ENCODE data around the gene SMIM43.
"Not testable (repeated sequence)": the region's sequence is repeated elsewhere in the genome, so short reads cannot be mapped to it uniquely, and the experiment has no call there.

SMIM43 gene

DNA sequence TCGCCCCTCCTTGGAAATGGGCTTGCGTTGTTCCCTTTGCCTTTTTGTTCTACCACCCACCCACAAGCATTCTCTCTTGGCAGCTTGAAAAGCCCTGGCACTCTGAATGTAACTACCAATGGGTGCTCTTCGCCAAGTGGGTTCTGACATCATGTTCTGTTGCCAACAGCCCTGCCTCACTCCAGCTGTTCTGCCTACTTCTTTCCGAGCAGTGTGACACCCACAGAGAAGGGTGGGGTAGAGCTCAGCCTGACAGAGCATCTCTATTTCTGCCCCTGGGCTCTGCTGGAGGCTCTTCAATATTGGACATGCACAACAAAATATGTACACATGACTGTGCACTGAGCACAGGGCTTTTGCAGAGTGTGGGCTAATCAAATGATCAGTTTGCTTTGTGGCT, 20.5 kb upstream of the SMIM43 start:
- intact Hi-C loops (cut with DNase I), result no loop called here
- DNase-seq, result peak in 35 of 42 donors; percentile 3 to 82 (median 38)

DNA sequence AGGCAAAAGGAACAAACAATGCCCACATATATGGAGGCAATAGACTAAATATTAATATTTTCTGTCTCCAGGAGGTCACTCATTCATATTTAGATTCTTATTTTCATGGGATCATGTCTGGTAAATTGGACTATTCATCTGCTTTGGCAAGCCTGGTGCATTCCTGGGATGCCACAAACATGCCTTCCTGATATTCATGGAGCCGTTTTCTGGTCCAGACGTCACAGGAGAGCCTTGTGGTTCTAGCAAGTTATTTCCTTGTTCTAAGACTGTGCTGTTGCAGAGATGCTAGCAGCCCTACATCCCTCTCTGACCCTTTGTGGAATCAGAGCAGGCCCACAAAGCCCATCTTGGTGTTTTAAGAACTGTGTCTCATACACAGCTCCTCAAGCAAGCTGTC, 20.0 kb upstream of the SMIM43 start:
- intact Hi-C loops (cut with DNase I), result no loop called here
- no peak for DNase-seq

DNA sequence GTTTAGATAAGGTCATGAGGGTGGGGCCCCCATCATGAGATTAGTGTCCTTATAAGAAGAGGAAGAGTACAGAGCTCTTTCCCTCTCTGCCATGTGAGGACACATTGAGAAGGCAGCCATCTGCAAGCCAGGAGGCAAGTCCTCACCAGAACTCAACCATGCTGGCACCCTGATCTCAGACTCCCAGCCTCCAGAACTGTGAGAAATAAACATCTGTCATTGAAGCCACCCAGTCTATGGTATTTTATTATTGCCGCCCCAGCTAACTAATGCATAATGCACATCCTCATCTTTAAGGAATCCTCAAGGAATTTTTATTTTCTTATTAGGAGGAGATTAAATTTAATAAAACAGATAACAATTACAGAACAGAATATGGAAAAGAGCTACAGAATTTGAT, 19.4 kb upstream of the SMIM43 start:
- intact Hi-C loops (cut with DNase I), result no loop called here

DNA sequence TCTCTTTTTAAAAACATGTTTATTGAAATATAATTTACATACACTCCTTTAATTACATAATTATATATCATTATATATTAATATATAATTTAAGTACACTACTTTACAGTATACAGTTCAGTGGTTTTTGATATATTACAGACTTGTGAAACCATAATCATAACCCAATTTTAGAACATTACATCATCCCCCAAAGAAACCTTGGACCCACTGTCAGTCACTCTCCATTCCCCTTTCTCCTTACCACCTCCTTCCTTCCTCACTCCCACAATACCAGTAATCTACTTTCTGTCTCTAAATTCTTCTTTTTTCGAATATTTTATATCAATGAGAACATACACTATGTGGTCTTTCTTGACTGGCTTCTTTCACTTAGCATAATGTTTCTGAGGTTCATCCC, 18.2 kb upstream of the SMIM43 start:
- intact Hi-C loops (cut with DNase I), result no loop called here
- no peak for DNase-seq

More for the DNA sequence above, 19.4 kb upstream of the SMIM43 start:
- no peak for DNase-seq

DNA sequence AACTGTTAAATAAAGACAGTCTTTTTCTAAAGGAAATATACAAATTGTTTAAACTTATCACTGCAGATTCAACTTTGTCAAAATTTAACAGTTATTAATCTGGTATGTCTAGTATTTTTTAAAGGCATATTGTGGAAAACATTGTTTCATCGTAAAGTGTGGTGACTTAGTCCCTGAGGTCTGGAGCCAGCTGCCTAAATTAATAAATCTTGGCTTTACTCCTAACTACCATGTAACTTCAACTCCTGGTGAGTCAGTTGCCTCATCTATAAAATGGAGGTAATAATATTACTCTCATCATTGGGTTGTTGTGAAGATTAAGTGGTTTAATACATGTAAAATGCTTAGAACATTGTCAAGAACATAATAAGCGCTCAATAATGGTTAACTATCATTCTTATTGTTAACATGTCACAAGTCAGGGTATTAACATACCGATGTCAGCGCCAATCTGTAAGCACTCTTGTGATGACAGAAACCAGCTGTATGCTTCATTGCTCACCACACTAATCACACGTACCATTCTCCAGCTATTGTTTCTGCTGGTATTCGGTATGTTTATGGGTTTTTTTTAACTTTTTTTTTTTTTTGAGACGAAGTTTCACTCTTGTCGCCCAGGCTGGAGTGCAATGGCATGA, 14.1 kb upstream of the SMIM43 start:
- intact Hi-C loops (cut with DNase I), result no loop called here
- DNase-seq, result no peak

DNA sequence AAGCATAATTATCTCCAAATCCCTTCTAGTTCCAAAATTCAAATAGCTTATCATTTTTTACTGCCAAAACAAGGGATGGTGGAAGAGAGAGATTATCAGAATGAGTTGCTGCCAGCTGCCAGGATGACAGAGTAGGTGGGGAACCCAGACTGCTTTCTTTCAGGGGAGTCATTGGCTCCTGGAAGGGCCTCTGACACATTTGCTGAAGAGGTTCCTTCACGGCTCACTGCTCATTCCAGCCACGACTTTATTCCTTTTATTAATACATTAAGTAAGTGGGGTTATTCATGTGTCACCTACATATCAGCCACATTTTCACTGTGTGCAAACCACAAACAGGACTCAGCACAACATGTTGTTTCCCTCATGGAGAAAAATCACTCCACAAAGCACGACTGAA, 12.7 kb upstream of the SMIM43 start:
- intact Hi-C loops (cut with DNase I), result no loop called here
- DNase-seq, result no peak

DNA sequence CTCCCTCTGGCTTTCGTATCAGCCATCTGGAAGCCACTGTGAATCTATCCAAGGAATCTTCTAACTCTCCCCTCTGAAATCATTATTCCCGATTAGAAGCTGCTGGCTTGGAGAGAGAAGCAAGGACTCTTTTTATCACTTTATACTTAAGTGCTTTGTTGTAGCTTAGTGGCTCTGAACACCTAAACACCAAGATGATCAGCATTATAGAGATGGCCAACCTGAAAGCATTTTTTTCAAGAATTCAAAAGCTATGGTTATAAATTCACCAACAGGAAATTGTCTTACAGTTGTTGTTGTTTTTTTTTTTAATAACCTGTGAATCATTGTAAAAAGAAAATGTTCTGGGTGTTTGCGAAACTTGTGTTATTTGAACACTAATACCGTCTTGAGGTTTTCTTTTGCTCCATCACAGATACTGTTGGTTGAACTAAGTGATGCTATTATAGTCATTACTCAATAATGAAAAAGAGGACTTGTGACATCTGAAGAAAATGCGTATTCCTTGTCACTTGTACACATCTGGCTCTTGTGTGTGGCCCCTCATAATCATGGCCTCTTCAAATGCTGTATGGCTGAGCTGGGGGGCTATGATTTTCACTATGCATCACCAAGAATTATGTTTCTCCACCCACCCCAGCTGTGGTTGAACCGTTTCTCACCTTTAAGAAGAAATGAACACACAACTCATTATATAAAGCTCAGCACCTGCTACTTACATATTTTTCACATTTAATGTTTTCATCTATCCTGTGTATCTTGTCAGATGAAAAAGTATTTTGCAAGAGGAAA, 11.8 kb upstream of the SMIM43 start:
- intact Hi-C loops (cut with DNase I), result no loop called here

DNA sequence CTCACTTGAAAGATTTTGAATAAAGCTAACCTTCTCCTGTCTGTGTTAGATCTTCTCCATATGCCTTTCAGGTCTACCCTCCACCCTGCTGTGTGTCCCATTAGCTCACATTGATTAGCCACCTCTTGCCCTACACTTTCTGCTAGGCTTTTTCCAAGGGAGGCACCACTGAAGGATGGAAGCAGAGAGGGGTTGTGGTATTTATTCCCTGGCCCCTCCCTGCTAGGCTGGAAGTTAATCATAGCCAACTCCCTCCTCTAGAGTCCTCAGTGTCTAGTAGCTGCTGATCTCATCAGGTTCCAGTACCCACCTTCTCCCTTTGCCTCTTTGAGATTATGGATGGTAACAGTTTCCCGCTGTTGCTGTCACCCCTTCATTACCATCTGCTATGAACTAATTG, 8.9 kb upstream of the SMIM43 start:
- DNase-seq, result no peak
- intact Hi-C loops (cut with DNase I), result no loop called here

More for the DNA sequence above, 11.8 kb upstream of the SMIM43 start:
- no peak for DNase-seq

DNA sequence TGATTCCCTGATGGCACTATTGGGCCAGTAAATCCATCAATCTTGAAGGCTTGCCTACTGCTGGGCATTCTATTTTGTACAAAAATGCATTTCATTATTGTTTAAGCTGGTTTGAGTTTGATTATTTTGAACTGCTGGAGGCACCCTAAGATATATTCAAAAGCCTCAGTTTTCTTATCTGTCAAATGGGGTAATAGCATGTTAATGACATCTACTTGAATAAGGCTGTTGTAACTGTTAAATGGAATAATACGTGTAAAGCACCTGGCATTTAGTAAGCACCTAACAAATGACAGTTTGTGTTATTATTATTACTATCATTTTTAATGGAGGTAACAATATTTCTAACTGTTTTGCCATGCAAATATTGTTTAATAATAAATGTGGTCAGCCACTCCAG, 6.9 kb upstream of the SMIM43 start:
- DNase-seq, result no peak
- intact Hi-C loops (cut with DNase I), result no loop called here

DNA sequence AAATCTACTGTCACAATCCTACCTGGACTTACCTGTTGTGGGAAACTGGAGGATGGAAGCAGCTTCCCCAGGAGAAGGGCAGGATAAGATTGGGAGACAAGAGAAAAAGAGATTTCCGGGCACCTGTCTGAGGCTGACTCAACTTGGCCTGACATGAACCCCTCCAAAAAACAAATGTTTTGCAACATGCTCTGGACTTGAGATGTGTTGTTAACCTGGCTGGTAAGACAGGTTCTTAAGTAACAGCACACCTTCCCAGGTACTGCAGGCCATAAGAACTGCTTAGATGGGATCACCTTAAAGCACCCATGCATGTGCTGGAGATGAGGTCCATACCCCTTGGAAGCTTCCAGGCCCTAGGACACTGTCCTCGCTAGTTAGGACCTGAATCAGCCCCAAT, 4.4 kb upstream of the SMIM43 start:
- intact Hi-C loops (cut with DNase I), result no loop called here
- DNase-seq, result no peak

DNA sequence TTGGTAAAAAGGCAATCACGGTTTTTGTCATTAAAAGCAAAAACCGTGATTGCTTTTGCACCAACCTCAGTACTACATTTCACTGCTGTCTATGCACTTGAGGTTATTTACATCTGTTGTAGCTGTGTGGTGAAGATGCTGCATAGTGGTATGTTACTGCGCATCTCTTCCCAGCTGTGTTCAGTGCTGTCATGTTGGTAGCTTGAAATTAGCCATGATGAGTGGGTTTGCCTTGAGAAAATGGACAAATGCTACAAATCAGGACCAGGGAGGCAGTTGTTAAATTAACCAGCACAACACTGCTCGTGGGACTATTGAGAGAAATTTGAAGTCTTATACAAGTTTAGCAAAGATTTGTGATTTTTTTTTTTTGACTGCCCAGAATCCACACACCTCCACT, 2.2 kb upstream of the SMIM43 start:
- intact Hi-C loops (cut with DNase I), result no loop called here
- DNase-seq, result no peak

DNA sequence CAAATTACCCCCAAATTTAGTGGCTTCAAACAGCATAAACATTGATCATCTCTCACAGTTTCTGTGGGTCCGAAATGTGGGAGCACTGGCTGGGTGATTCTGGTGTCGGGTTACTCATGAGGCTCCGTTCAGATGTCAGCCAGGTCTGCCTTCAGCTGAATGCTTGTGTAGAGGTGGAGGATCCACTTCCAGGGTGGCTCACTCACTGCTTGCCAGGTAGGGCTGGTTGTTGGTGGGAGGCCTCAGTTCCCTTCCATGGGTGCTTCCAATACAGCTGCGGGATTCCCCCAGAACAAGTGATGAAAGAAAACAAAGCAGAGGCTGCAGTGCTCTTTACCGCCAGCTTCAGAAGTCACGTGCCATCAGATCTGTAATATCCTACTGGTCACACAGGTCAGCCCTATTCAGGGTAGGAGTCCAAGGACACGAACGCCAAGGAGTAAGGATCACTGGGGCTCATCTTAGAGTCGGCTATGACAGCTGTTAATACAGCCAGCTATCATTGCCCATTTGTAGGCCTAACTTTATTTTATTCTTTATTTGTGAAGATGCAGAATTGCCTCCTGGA, 1.1 kb upstream of the SMIM43 start:
- intact Hi-C loops (cut with DNase I), result no loop called here
- DNase-seq, result no peak

DNA sequence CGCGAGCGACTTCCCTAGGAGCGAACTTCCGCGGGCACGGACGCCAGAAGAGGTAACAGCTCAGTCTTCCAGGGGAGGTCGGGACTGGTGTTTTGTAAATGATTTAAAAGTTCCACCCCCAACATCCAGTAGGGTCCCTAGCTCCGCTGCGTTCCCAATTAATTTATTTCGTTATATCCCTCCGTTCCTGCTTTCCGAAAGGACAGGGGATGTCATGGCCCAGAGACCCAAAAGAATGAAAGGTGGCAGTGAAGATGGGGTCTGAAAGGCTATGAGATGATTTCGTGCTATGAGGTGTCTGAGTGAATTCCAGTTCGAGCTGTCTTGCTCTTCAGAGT, 373 bp upstream of the SMIM43 start:
- intact Hi-C loops (cut with DNase I), result no loop called here
- DNase-seq, result peak in 2 of 42 donors; percentile 21 to 52

DNA sequence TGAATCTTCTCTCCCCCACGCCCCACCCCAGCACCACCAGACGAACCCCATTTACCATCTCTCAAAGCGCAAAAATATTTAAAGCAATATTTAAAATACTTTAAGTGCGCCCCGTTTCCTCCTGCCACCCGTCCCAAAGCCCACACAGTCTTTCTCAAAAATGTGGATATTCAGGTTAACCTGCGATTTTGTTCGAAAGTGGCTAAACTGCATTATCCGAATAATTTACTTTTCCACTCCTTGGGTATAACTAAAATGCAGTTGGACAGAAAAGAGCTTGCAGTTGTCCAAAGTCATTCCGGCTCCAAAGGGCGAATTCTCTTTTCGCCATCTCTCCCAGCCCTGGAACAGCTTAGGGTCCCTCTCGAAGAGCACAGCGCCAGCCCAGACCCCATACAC, 662 bp downstream of the SMIM43 start:
- DNase-seq, result no peak
- intact Hi-C loops (cut with DNase I), result no loop called here

DNA sequence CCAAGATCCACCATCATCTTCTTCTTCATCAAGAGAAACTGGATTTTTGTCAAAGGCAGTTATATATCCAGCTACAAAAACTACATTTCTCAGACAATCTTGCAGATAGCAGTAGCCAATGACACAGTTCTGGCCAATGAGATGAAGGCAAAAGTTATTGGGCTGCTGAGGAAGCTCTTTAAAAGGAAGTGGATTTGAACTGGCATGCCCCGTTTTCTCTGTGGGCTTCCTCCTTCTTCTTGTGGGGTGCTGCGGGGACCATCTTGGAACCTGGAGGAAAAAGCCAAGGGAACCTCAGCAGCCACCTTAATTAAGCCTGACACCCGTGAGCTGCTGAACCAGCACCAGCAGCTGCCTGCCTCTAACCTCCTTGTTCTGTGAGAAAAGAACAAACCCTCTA, 4.8 kb downstream of the SMIM43 start:
- DNase-seq, result no peak
- intact Hi-C loops (cut with DNase I), result no loop called here

DNA sequence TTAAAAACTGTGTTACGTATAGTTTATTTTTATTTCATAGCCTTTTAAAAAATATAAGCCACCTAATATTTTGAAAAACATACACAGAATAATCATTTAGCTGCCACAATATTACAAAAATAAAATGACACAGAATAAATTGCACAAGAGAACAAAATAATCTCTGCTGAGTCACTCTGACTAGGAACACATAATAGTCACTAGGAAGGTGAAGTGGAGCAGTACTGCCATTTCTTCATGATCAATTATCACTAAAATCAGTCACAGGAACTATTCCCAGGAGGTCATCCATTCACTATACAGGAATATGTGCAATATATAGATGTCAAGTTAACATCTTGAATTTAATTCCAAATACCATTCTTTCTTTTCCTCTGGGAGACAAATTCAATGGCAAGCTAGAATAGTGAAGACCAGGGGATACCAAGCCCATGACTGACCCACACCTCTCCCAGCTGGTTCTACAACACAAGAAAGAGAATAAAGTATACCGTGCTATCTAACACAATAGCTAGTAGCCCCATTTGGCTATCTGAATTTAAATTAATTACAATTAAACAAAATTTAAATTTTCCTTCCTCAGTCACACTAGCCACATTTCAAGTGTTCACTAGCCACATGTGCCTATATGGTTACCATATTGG, 5.9 kb downstream of the SMIM43 start:
- intact Hi-C loops (cut with DNase I), result no loop called here
- no peak for DNase-seq

DNA sequence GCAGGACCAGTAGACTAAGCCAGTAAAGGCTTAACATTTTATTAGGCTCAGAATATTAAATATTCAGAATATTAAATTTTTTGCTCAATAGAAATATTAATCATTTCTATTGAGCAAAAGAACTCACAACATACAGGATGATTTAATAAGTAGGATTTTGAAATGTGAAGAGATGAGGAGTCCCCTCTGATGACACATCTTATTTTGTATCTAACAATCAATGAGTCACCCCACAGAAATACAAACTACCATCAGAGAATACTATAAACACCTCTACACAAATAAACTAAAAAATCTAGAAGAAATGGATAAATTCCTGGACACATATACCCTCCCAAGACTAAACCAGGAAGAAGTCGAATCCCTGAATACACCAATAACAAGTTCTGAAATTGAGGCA, 12.8 kb downstream of the SMIM43 start:
- DNase-seq; intact Hi-C loops (cut with DNase I): not testable (repeated sequence)

DNA sequence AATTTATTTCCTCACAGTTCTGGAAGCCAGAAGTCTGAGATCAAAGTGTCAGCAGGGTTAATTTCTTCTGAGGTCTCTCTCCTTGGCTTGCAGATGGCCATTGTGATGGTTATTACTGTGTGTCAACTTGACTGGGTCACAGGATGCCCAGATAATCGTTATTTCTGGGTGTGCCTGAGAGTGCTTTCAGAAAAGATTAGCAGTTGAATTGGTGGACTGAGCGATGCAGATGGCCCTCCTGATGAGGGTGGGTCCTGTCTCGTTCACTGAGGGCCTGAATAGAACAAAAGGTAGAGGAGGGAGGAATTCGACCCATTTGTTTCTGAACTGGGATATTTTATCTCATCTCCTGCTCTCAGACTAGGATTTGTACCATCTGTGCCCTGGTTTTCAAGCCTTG, 15.7 kb downstream of the SMIM43 start:
- intact Hi-C loops (cut with DNase I), result no loop called here
- DNase-seq, result no peak

DNA sequence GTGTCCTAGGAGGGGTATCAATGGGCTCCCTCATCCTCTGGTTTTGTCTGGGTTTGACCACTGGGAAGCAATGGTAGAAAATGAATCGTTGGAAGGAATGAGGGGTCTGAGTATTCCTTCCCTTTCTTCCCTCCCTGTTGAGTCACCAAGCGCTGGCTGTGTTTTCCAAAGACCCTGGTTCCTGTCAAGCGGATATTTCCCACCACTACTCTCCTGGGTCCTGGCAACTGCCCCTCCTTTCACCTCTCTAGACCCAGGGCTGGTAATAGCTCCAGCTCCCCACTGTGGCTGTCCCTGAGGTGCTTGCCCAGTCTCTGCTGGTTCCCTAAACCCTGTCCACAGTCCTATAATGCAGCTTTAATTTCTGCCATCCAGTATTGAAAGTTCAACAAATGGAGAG, 22.2 kb downstream of the SMIM43 start:
- intact Hi-C loops (cut with DNase I), result no loop called here

DNA sequence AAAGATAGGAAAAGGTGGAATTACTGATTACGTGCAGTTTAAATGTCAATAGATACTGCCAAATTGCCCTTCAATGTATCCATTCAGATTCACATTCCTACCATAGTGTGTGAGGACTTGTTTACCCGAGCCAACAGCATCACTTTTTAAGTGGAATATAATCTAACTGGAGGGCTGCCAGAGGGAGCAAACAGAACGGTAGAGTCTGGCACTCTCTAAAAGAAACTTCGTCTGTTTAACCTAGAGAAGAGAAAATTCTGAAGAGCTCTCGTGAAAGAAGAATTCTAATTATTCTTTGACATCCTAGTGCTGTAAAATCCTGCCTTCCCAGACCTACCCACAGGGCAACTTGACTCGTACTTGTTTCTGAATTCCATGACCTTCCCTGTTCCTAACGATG, 23.2 kb downstream of the SMIM43 start:
- DNase-seq, result no peak
- intact Hi-C loops (cut with DNase I), result no loop called here

More for the DNA sequence above, 22.2 kb downstream of the SMIM43 start:
- DNase-seq, result no peak

All from head of caudate nucleus (tissue), 42 donors.